IMR-90 (cell line): ENCODE measurements around the gene PAK4. TPM values are rescaled to one million over a fixed set of nuclear protein-coding genes. Genes with fewer than 3 reads are reported as not detected.

Experiments used
- ATAC-seq: fragments of 200-7000 bp; cut with Tn5 transposase; 2 replicates; pipeline ENCODE4 v1.9.1; 2020; ENCODE audit warnings: low read depth, mild to moderate bottlenecking, moderate library complexity
- BruUV-seq: library from RNA; stranded (reverse); fragments of 400-500 nt; replicated peaks from 2 replicates; lab custom pipeline; 2021; lab: Mats Ljungman, UMichigan
- CTCF ChIA-PET: fragments of 300-600 bp; formaldehyde crosslinking; extraction: SDS; loops from one replicate; lab custom pipeline; 2021; ENCODE audit warnings: antibody characterized with exemption; lab: Yijun Ruan, JAX
- POLR2A ChIA-PET: fragments of 300-600 bp; sonication (Branson Sonifier 250); formaldehyde crosslinking; loops from one replicate; lab custom pipeline; 2022; ENCODE audit warnings: antibody characterized with exemption; ENCODE audit not compliant: unreplicated experiment; lab: Charles Lee
- DNase-seq: peaks from one replicate; pipeline ENCODE4 v3.0.0; 2013
- H2AFZ ChIP-seq: replicated peaks from 2 replicates; pipeline ENCODE3; 2013; ENCODE audit warnings: low read length, mild to moderate bottlenecking; ENCODE audit not compliant: poor library complexity
- H2AK5ac ChIP-seq: 2 replicates; pipeline ENCODE4 v1.6.1; 2013; ENCODE audit warnings: low read depth, low read length, inconsistent platforms
- H2AK9ac ChIP-seq: replicated peaks from 2 replicates; pipeline ENCODE3; 2013; ENCODE audit warnings: mild to moderate bottlenecking, low read depth, low read length, moderate library complexity; ENCODE audit not compliant: poor library complexity
- H2BK120ac ChIP-seq: 2 replicates; pipeline ENCODE4 v1.6.1; 2013; ENCODE audit warnings: low read depth, low read length, inconsistent platforms
- H2BK15ac ChIP-seq: 3 replicates; pipeline ENCODE4 v1.6.1; 2013; ENCODE audit warnings: low read depth, low read length, inconsistent platforms
- H2BK20ac ChIP-seq: 2 replicates; pipeline ENCODE4 v1.6.1; 2013; ENCODE audit warnings: low read depth, mild to moderate bottlenecking, inconsistent platforms, low read length, moderate library complexity
- H2BK5ac ChIP-seq: 2 replicates; pipeline ENCODE4 v1.6.1; 2013; ENCODE audit warnings: mild to moderate bottlenecking, low read depth, low read length, inconsistent platforms; ENCODE audit not compliant: poor library complexity, severe bottlenecking
- H3K14ac ChIP-seq: replicated peaks from 2 replicates; pipeline ENCODE4 v1.6.1; 2013; ENCODE audit warnings: low read depth, low read length, inconsistent platforms
- H3K18ac ChIP-seq: 2 replicates; pipeline ENCODE4 v1.6.1; 2013; ENCODE audit warnings: low read depth, low read length, control low read depth
- H3K23ac ChIP-seq: 2 replicates; pipeline ENCODE4 v1.6.1; 2013; ENCODE audit warnings: low read depth, low read length, inconsistent platforms
- H3K27ac ChIP-seq: 2 replicates; pipeline ENCODE4 v1.5.1; 2013; ENCODE audit warnings: mild to moderate bottlenecking, control low read depth, low read length; ENCODE audit not compliant: insufficient read depth
- H3K27me3 ChIP-seq: 2 replicates; pipeline ENCODE4 v1.6.1; 2013; ENCODE audit warnings: low read length; ENCODE audit not compliant: control insufficient read depth, insufficient read depth
- H3K36me3 ChIP-seq: 2 replicates; pipeline ENCODE4 v1.6.1; 2013; ENCODE audit warnings: low read length, mixed read lengths; ENCODE audit not compliant: control insufficient read depth, insufficient read depth
- H3K4ac ChIP-seq: 2 replicates; pipeline ENCODE4 v1.6.1; 2013; ENCODE audit warnings: low read depth, low read length, inconsistent platforms
- H3K4me1 ChIP-seq: 2 replicates; pipeline ENCODE4 v1.6.1; 2013; ENCODE audit warnings: low read length, mixed read lengths; ENCODE audit not compliant: control insufficient read depth, insufficient read depth
- H3K4me2 ChIP-seq: 2 replicates; pipeline ENCODE4 v1.6.1; 2013; ENCODE audit warnings: low read depth, mild to moderate bottlenecking, control low read depth, low read length, moderate library complexity
- H3K4me3 ChIP-seq: 2 replicates; pipeline ENCODE4 v1.5.1; 2013; ENCODE audit warnings: low read depth, mild to moderate bottlenecking, control low read depth, low read length, moderate library complexity; ENCODE audit not compliant: insufficient read depth
- H3K56ac ChIP-seq: 2 replicates; pipeline ENCODE4 v1.6.1; 2013; ENCODE audit warnings: low read length, inconsistent platforms; ENCODE audit not compliant: insufficient read depth; ENCODE audit errors: extremely low read depth
- H3K79me1 ChIP-seq, 2 experiments: 2 replicates each; pipeline ENCODE4 v1.6.1; 2013; ENCODE audit warnings: low read length in 2 of 2, inconsistent platforms in 1 of 2, low read depth in 1 of 2
- H3K9ac ChIP-seq: 2 replicates; pipeline ENCODE4 v1.6.1; 2013; ENCODE audit warnings: low read depth, low read length, control low read depth
- H3K9me1 ChIP-seq: 2 replicates; pipeline ENCODE4 v1.6.1; 2013; ENCODE audit warnings: low read length, inconsistent platforms; ENCODE audit not compliant: insufficient read depth
- H3K9me3 ChIP-seq: 2 replicates; pipeline ENCODE4 v1.6.1; 2013; ENCODE audit warnings: low read length; ENCODE audit not compliant: control insufficient read depth, insufficient read depth
- H4K20me1 ChIP-seq: 2 replicates; pipeline ENCODE4 v1.6.1; 2013; ENCODE audit warnings: low read length, inconsistent platforms; ENCODE audit not compliant: insufficient read depth
- H4K5ac ChIP-seq: 2 replicates; pipeline ENCODE4 v1.6.1; 2013; ENCODE audit warnings: mild to moderate bottlenecking, low read depth, low read length, control low read depth
- H4K8ac ChIP-seq, 2 experiments: 2 replicates each; pipeline ENCODE4 v1.6.1; 2013; ENCODE audit warnings: low read depth in 2 of 2, low read length in 2 of 2, control low read depth in 1 of 2, inconsistent platforms in 1 of 2
- H4K91ac ChIP-seq: 2 replicates; pipeline ENCODE4 v1.6.1; 2013; ENCODE audit warnings: low read depth, low read length, inconsistent platforms; ENCODE audit not compliant: insufficient read depth
- BHLHE40 ChIP-seq: fragments of 150-350 bp; IDR thresholded peaks from 2 replicates; pipeline ENCODE4 v1.6.1; 2016; ENCODE audit warnings: mild to moderate bottlenecking, low read depth, low read length
- CEBPB ChIP-seq: IDR thresholded peaks from 2 replicates; pipeline ENCODE4 v1.6.1; 2012; ENCODE audit warnings: low read depth, low read length, improper control_type of control experiment
- CHD1 ChIP-seq: IDR thresholded peaks from 2 replicates; pipeline ENCODE4 v1.6.1; 2012; ENCODE audit warnings: low read depth, low read length, improper control_type of control experiment
- CTCF ChIP-seq: conservative IDR thresholded peaks from 2 replicates; pipeline ENCODE4 v1.5.1; 2012; ENCODE audit warnings: mild to moderate bottlenecking, low read depth, low read length, improper control_type of control experiment
- ELK1 ChIP-seq: fragments of 150-350 bp; IDR thresholded peaks from 2 replicates; pipeline ENCODE4 v1.6.1; 2016; ENCODE audit warnings: low read depth, mild to moderate bottlenecking, low read length, moderate library complexity, borderline replicate concordance
- FOS ChIP-seq: fragments of 150-350 bp; IDR thresholded peaks from 2 replicates; pipeline ENCODE4 v1.6.1; 2016; ENCODE audit warnings: low read depth, low read length
- MAFK ChIP-seq: IDR thresholded peaks from 2 replicates; pipeline ENCODE4 v1.6.1; 2012; ENCODE audit warnings: low read depth, low read length, improper control_type of control experiment
- MAZ ChIP-seq: IDR thresholded peaks from 2 replicates; pipeline ENCODE4 v1.6.1; 2012; ENCODE audit warnings: low read depth, mild to moderate bottlenecking, low read length, improper control_type of control experiment, moderate library complexity, borderline replicate concordance
- MXI1 ChIP-seq: IDR thresholded peaks from 2 replicates; pipeline ENCODE4 v1.6.1; 2012; ENCODE audit warnings: low read depth, mild to moderate bottlenecking, low read length, moderate library complexity, borderline replicate concordance
- NFE2L2 ChIP-seq: fragments of 150-350 bp; IDR thresholded peaks from 2 replicates; pipeline ENCODE4 v1.6.1; 2016; ENCODE audit warnings: low read depth, mild to moderate bottlenecking, low read length
- POLR2A ChIP-seq: IDR thresholded peaks from 2 replicates; pipeline ENCODE4 v1.6.1; 2012; ENCODE audit warnings: mild to moderate bottlenecking, low read depth, low read length
- RAD21 ChIP-seq: IDR thresholded peaks from 2 replicates; pipeline ENCODE4 v1.6.1; 2012; ENCODE audit warnings: low read length, improper control_type of control experiment
- RFX5 ChIP-seq: IDR thresholded peaks from 2 replicates; pipeline ENCODE4 v1.8.0; 2012; ENCODE audit warnings: low read depth, mild to moderate bottlenecking, low read length, moderate library complexity
- USF2 ChIP-seq: fragments of 150-350 bp; IDR thresholded peaks from 2 replicates; pipeline ENCODE4 v1.6.1; 2017; ENCODE audit warnings: mild to moderate bottlenecking, antibody characterized with exemption, low read length, low read depth
- WGBS, 2 experiments: methylation state at CpG; one replicate each; pipeline versions ENCODE4 v1.1.5 to v1.1.7; 2013; ENCODE audit warnings: missing lambda C conversion rate in 2 of 2; ENCODE audit not compliant: insufficient read length in 1 of 2; ENCODE audit errors: extremely low coverage in 2 of 2; 5-methylcytosine and 5-hydroxymethylcytosine counted together
- dilution Hi-C: fragments of 300-500 bp; cut with HindIII; formaldehyde crosslinking; loops from one replicate; pipeline ENCODE4 v1.14.3; 2018; ENCODE audit warnings: low sequenced_read_pairs; ENCODE audit not compliant: unreplicated experiment
- in situ Hi-C: fragments of 300-500 bp; cut with MboI; formaldehyde crosslinking; loops from 3 replicates; pipeline ENCODE4 v1.14.3; 2019; ENCODE audit warnings: low sequenced_read_pairs, inconsistent platforms, mixed read lengths
- intact Hi-C: fragments of 100-400 bp; cut with micrococcal nuclease; formaldehyde crosslinking; loops from 2 replicates; pipeline ENCODE4 v1.10.0; 2022
- polyA plus RNA-seq, 3 experiments: library from polyadenylated mRNA; depleted of rRNA; stranded (reverse); fragments of >200 nt; gene quantifications; 2 replicates each; pipeline ENCODE4 v1.2.3, GENCODE V29; 2012; ENCODE audit warnings: low replicate concordance in 1 of 3
- total RNA-seq: library from RNA; depleted of rRNA; stranded (reverse); fragments of >200 nt; gene quantifications from 2 replicates; pipeline ENCODE4 v1.2.3, GENCODE V29; 2012

PAK4 gene
- total and polyA plus RNA-seq, 2 of the 4 experiments (the other 2 are of a cell fraction) = 2.0 to 27.2 TPM

- no peak overlapping the region for H2BK20ac ChIP-seq
- 61% methylated on average over 3 of the region's 7 CpGs; no CpG with 5 or more reads in 1 of the 2 experiments for WGBS, 2 experiments
- H2AFZ ChIP-seq = no peak overlapping the region
- dilution Hi-C loops = no loop called here
- peaks cover 11% of the 10 kb centered on the region for H3K27me3 ChIP-seq
- H3K9ac ChIP-seq = no peak overlapping the region
- no peak overlapping the region for H3K56ac ChIP-seq
- no peak overlapping the region for H2AK9ac ChIP-seq
- no peak overlapping the region for H4K8ac ChIP-seq
- no peaks in the 10 kb centered on the region for H3K4me1 ChIP-seq
- H3K27ac ChIP-seq = no peak overlapping the region
- H4K20me1 ChIP-seq = no peaks in the 10 kb centered on the region
- H3K18ac ChIP-seq = no peak overlapping the region
- in situ Hi-C loops = no loop called here
- no peak overlapping the region for H4K91ac ChIP-seq
- no peaks in the 10 kb centered on the region for H3K9me1 ChIP-seq
- no peak overlapping the region for H2BK15ac ChIP-seq
- no peak overlapping the region for H4K5ac ChIP-seq
- H3K4me2 ChIP-seq = no peak overlapping the region
- H3K23ac ChIP-seq = no peak overlapping the region
- no peak for TF ChIP-seq ELK1
- no peak for TF ChIP-seq POLR2A
- no peak for TF ChIP-seq FOS
- TF ChIP-seq NFE2L2 = no peak
- no peak for TF ChIP-seq USF2
- no peak for TF ChIP-seq CEBPB
- TF ChIP-seq CTCF = no peak
- no peak for TF ChIP-seq MAFK
- no peak for TF ChIP-seq MXI1
- TF ChIP-seq RAD21 = no peak
- no peak for TF ChIP-seq CHD1
- no peak for TF ChIP-seq MAZ
- TF ChIP-seq RFX5 = no peak
- TF ChIP-seq BHLHE40 = no peak
- no peak overlapping the region for H2AK5ac ChIP-seq
- no peak overlapping the region for H3K4ac ChIP-seq
- DNase-seq (no peak), ATAC-seq (no peak)
- no peak overlapping the region for H3K4me3 ChIP-seq
- no peaks in the 10 kb centered on the region for H3K9me3 ChIP-seq
- no TSS peak for BruUV-seq
- H2BK5ac ChIP-seq = no peak overlapping the region
- POLR2A ChIA-PET = no interaction called here
- no peak overlapping the region for H3K14ac ChIP-seq
- H2BK120ac ChIP-seq = no peak overlapping the region
- intact Hi-C loops = no loop called here
- CTCF ChIA-PET = no interaction called here
- H3K79me1 ChIP-seq = no peaks in the 10 kb centered on the region
- no peaks in the 10 kb centered on the region for H3K36me3 ChIP-seq
These were observed 19.4 kb upstream of the PAK4 start for GRCh38 chr19:39106194-39106593.
